Measurements from ENCODE around the gene RND2. TPM values are rescaled to one million over a fixed set of nuclear protein-coding genes. Genes with fewer than 3 reads are reported as not detected.

The RND2 gene
- under 0.01 and 0.07 TPM in 2 replicates for total RNA-seq

GRCh38 chr17:43024407-43025289, at the start of gene RND2:
Gene RND2 (plus strand): TSS chr17:43025231. CDS start chr17:43025348, 117 bp downstream.

DNA sequence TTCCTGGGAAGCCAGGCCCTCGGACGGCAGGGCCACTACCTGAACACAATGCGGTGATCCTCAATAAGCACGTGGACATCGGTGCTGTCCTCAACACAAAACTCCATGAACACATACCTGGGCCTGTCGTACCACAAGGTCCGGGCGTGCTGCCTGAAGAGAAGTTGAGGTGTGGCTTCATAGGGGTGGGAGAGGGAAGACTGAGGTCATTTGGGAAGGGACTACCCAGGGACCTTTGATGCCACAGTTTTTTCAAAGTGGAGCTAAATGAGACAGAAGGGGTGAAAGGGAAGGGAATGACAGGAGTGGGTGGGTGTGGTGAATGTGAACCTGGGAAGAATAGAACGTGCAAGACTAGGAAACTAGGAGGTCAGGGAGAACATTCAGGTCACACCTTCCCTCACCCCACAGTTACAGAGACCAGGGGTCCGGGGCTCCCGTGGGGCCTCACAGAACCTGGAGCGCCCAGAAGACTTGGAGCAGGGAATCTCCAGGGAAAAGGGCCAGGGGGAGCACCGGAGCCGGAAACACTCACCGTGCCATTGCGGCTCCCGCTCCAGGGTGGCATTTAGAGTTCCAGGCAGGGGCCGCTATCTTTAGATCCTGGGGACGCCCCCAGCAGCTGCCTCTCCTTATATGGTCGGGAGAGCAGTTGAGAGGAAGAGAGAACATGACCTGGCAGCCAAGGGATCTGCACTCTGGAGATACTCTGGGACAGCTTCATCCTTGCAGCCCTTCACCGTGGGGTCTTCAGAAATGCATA, 45.3 kb upstream of the RND2 start, which contains the start of gene PTGES3L:
Gene PTGES3L (minus strand): TSS at position 570 of the 763 bp plus-strand sequence. CDS start 27 bp downstream, at position 543.

GRCh38 chr17:42980274-42980765, 44.7 kb upstream of the RND2 start, which contains the start of gene RUNDC1:
Gene RUNDC1 (plus strand): TSS chr17:42980565. CDS start chr17:42980577, 12 bp downstream.

GRCh38 chr17:42997984-42998938, 26.8 kb upstream of the RND2 start, which contains the start of gene RPL27:
Gene RPL27 (plus strand): TSS chr17:42998419. CDS start chr17:42998751, 332 bp downstream.

GRCh38 chr17:43006639-43007551, 18.1 kb upstream of the RND2 start, which contains the start of gene IFI35:
Gene IFI35 (plus strand): TSS chr17:43006784. CDS start chr17:43006948, 164 bp downstream.

GRCh38 chr17:43021741-43022512, 3.1 kb upstream of the RND2 start, which contains the start of gene VAT1:
Gene VAT1 (minus strand): TSS chr17:43022385. CDS start chr17:43022322, 63 bp downstream.

Other genes with a start within 250 kb of the RND2 start
- gene WNK4, start 244.6 kb upstream of the RND2 start, total RNA-seq, result under 0.01 and 0.57 TPM in 2 replicates
- gene COA3, start 226.5 kb upstream of the RND2 start, total RNA-seq, result 32.1 and 41.7 TPM in 2 replicates
- gene CNTD1, start 226.4 kb upstream of the RND2 start, total RNA-seq, result not detected in 2 replicates
- gene BECN1, start 200.9 kb upstream of the RND2 start, total RNA-seq, result 118 and 125 TPM in 2 replicates
- gene PSME3, start 191.8 kb upstream of the RND2 start, total RNA-seq, result 86.5 and 115 TPM in 2 replicates
- 0.68 and 2.7 TPM in 2 replicates for gene AOC2, start 180.7 kb upstream of the RND2 start, total RNA-seq
- under 0.01 and 0.57 TPM in 2 replicates for gene AOC3, start 174.0 kb upstream of the RND2 start, total RNA-seq
- gene G6PC1, start 124.4 kb upstream of the RND2 start, total RNA-seq, result not detected in 2 replicates
- 17.4 and 19.9 TPM in 2 replicates for gene AARSD1, start 60.8 kb upstream of the RND2 start, total RNA-seq
- gene PTGES3L, start 45.2 kb upstream of the RND2 start, total RNA-seq, result under 0.01 TPM in 1 of 2 replicates, not detected in the other
- 11.6 and 15.3 TPM in 2 replicates for gene RUNDC1, start 44.7 kb upstream of the RND2 start, total RNA-seq
- 811 and 1,441 TPM in 2 replicates for gene RPL27, start 26.8 kb upstream of the RND2 start, total RNA-seq
- gene IFI35, start 18.4 kb upstream of the RND2 start, total RNA-seq, result 1.4 and 3.4 TPM in 2 replicates
- 82.0 and 132 TPM in 2 replicates for gene VAT1, start 2.8 kb upstream of the RND2 start, total RNA-seq
- gene BRCA1, start 100.1 kb downstream of the RND2 start, total RNA-seq, result 3.2 and 5.1 TPM in 2 replicates
- 104 and 107 TPM in 2 replicates for gene NBR1, start 146.0 kb downstream of the RND2 start, total RNA-seq
- gene TMEM106A, start 186.6 kb downstream of the RND2 start, total RNA-seq, result 0.34 and 0.50 TPM in 2 replicates
- not detected in 2 replicates for gene CCDC200, start 203.4 kb downstream of the RND2 start, total RNA-seq
- not detected in 2 replicates for gene RNU2-1, start 208.7 kb downstream of the RND2 start, total RNA-seq

Measured in nasal cavity respiratory epithelium epithelial cell of viscerocranial mucosa (primary cell).